ENCODE data around the gene FLT4.

GRCh38 chr5:180639741-180640610, 9.4 kb downstream of the FLT4 start:
- TF ChIP-seq POLR2AphosphoS5 (IDR thresholded peaks at IDR 0.05; ENCODE audit: low read depth): no peak
- no peak for TF ChIP-seq CTCF (conservative IDR thresholded peaks at IDR 0.05; ENCODE audit: low read depth in 2 of 2)
- no peak for TF ChIP-seq EZH2 (IDR thresholded peaks at IDR 0.05; ENCODE audit: low read depth, unreplicated experiment)
- no peak for TF ChIP-seq CREB1 (CRISPR knock-in tag; IDR thresholded peaks at IDR 0.05; ENCODE audit: low read depth)
- TF ChIP-seq EZH2phosphoT487 (IDR thresholded peaks at IDR 0.05; ENCODE audit: unreplicated experiment): no peak
- no peak for TF ChIP-seq JUNB (IDR thresholded peaks at IDR 0.05; ENCODE audit: unreplicated experiment)
- TF ChIP-seq NANOG (IDR thresholded peaks at IDR 0.05; ENCODE audit: borderline replicate concordance): no peak
